Measurements from ENCODE around the gene CNOT6.

Gene CNOT6

DNA sequence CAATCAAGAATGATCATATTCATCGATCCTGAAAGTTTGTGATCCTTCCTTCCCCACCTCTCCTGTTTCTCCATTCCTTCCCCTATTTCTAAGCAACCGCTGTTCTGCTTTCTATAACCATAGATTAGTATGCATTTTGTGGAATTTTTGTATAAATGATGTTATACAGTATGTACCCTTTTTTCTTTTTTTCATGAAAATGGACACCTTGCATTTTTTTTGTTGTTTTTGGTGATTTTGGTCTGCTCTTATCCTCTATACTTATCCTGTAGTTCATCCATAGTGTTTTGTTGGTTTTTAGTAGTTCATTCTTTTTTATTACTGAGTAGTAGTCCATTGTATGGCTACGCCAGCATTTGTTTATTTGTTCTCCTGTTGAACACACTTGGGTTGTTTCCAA lies 51.1 kb downstream of the CNOT6 start:
- DNase-seq: no peak
- in situ Hi-C loops (cut with HindIII; ENCODE audit: low pct_ligation_motif_present, low pct_unique_long_range_greater_than_20kb, low sequenced_read_pairs): no loop called here

- in situ Hi-C loops (cut with HindIII; ENCODE audit: low pct_ligation_motif_present, low pct_unique_long_range_greater_than_20kb, low sequenced_read_pairs): no loop called here
- DNase-seq: no peak
These were observed 54.4 kb downstream of the CNOT6 start for GRCh38 chr5:180548563-180548962.

DNA sequence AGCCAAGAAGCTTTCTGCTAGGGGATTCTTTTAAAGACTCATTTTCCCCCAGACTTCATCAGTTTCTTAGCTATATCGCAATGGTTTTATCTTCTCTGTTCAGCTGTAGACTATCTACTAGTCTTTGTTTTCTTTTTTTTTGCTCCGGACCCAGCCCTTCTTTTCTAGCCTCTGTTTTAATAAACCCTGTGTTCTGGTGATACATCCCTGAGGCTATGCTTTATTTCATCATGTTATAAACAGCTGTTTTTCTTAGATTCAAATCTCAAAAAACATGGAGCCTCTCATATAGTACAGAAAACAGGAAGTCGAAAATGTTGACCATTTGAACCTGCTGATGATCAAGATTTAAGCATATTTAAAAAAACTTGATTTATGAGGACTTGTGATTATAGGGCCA lies 59.4 kb downstream of the CNOT6 start:
- in situ Hi-C loops (cut with HindIII; ENCODE audit: low pct_ligation_motif_present, low pct_unique_long_range_greater_than_20kb, low sequenced_read_pairs): no loop called here

GRCh38 chr5:180555168-180555921 lies 61.2 kb downstream of the CNOT6 start:
- no peak for DNase-seq
- in situ Hi-C loops (cut with HindIII; ENCODE audit: low pct_ligation_motif_present, low pct_unique_long_range_greater_than_20kb, low sequenced_read_pairs): no loop called here

More for the DNA sequence above, 59.4 kb downstream of the CNOT6 start:
- no peak for DNase-seq

DNA sequence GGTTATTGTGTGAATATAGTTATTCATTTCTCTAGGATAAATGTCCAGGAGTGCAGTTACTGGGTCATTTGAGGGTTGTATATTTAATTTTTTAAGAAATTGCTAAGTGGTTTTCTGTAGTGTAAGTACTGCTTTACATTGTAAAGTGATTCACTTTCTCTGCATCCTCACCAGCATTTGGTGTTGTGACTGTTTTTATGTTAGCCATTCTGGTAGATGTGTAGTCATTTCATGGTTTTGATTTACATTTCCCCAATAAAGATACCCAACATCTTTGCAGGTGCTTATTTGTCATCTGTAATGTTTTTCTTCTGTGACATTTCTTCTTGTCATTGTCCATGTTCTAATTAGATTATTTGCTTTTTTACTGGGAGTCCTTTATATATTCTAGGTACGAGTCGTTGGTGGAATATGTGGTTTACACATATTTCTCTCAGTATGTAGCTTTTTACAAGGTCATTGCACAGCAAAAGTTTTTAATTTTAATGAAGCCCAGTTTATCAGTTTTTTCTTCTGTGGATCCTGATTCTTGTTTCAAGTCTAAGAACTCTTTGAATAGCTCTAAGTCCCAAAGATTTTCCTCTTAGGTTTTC lies 63.1 kb downstream of the CNOT6 start:
- in situ Hi-C loops (cut with HindIII; ENCODE audit: low pct_ligation_motif_present, low pct_unique_long_range_greater_than_20kb, low sequenced_read_pairs): no loop called here
- DNase-seq: no peak

- no peak for DNase-seq
- in situ Hi-C loops (cut with HindIII; ENCODE audit: low pct_ligation_motif_present, low pct_unique_long_range_greater_than_20kb, low sequenced_read_pairs): no loop called here
These were observed 64.1 kb downstream of the CNOT6 start for GRCh38 chr5:180558232-180558631.

DNA sequence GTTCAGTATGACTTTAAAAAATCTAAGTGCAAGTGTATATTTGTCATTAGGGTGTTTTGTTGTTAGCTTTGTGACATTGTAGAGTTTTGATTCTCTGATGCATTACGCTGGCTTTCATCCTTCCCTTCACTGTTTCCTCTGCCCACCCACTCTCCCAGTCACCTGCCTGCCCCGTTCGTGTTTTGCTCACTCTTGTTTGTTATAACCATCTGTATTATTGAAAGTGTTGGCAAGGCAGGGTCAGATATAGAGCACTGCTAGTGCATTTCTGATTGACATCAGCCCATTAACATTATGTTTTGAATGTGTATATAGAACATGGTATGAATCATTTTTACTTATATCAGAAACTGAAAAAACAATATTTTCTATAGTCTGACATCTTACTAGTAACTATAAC lies 69.8 kb downstream of the CNOT6 start:
- in situ Hi-C loops (cut with HindIII; ENCODE audit: low pct_ligation_motif_present, low pct_unique_long_range_greater_than_20kb, low sequenced_read_pairs): no loop called here
- DNase-seq: no peak

DNA sequence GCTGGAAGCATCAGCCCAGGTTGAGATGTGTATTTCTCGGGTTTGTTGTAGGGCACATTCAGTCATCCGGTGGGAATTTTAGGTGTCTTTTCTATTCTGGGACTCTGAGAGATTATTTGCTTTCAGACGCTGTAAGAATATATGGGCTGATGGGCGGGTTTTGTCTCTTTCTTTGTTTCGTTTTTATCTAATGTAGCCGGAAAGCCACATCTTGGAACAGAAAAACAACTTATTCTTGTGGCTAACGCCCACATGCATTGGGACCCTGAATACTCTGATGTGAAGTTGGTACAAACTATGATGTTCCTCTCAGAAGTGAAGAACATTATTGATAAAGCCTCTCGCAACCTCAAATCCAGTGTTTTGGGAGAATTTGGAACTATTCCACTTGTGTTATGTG lies 74.7 kb downstream of the CNOT6 start:
- in situ Hi-C loops (cut with HindIII; ENCODE audit: low pct_ligation_motif_present, low pct_unique_long_range_greater_than_20kb, low sequenced_read_pairs): no loop called here
- no peak for DNase-seq

- in situ Hi-C loops (cut with HindIII; ENCODE audit: low pct_ligation_motif_present, low pct_unique_long_range_greater_than_20kb, low sequenced_read_pairs): no loop called here
- no peak for DNase-seq
These were observed 81.4 kb downstream of the CNOT6 start for GRCh38 chr5:180575571-180575970.

GRCh38 chr5:180580681-180581080 lies 86.5 kb downstream of the CNOT6 start:
- in situ Hi-C loops (cut with HindIII; ENCODE audit: low pct_ligation_motif_present, low pct_unique_long_range_greater_than_20kb, low sequenced_read_pairs): no loop called here
- no peak for DNase-seq

GRCh38 chr5:180583738-180584137 lies 89.6 kb downstream of the CNOT6 start:
- DNase-seq: no peak
- in situ Hi-C loops (cut with HindIII; ENCODE audit: low pct_ligation_motif_present, low pct_unique_long_range_greater_than_20kb, low sequenced_read_pairs): no loop called here

DNA sequence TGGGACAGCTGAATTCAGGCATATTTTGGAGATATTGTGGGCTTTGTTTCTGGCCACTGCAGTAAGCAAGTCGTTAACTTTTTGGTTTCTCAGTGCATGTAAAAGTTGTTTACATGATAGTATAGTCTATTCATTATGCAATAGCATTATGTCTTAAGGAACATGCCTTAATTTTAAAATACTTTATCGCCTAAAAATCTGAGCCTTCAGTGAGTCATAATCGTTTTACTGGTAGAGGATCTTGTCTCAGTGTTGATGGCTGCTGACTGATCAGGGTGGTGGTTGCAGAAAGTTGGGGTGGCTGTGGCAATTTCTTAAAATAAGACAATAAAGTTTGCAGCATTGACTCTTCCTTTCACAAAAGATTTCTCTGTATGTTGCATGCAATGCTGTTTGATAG lies 92.0 kb downstream of the CNOT6 start:
- no peak for DNase-seq
- in situ Hi-C loops (cut with HindIII; ENCODE audit: low pct_ligation_motif_present, low pct_unique_long_range_greater_than_20kb, low sequenced_read_pairs): no loop called here

DNA sequence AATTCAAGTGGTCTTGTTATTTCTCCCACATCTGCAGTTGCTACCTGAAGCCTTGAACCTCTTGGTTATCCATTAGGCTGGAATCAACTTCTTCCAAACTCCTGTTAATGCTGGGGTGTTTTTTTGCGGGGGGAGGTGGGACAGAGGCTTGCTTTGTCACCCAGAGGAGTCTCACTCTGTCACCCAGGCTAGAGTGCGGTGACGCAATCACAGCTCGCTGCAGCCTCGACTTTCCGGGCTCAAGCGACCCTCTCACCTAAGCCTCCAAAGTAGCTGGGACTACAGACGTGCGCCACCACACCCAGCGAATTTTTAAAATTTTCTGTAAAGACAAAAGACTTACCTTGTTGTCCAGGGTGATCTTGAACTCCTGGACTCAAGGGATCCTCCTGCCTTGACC lies 92.7 kb downstream of the CNOT6 start:
- in situ Hi-C loops (cut with HindIII; ENCODE audit: low pct_ligation_motif_present, low pct_unique_long_range_greater_than_20kb, low sequenced_read_pairs): no loop called here
- DNase-seq: no peak

GRCh38 chr5:180589771-180590542 lies 95.8 kb downstream of the CNOT6 start:
- in situ Hi-C loops (cut with HindIII; ENCODE audit: low pct_ligation_motif_present, low pct_unique_long_range_greater_than_20kb, low sequenced_read_pairs): no loop called here

DNA sequence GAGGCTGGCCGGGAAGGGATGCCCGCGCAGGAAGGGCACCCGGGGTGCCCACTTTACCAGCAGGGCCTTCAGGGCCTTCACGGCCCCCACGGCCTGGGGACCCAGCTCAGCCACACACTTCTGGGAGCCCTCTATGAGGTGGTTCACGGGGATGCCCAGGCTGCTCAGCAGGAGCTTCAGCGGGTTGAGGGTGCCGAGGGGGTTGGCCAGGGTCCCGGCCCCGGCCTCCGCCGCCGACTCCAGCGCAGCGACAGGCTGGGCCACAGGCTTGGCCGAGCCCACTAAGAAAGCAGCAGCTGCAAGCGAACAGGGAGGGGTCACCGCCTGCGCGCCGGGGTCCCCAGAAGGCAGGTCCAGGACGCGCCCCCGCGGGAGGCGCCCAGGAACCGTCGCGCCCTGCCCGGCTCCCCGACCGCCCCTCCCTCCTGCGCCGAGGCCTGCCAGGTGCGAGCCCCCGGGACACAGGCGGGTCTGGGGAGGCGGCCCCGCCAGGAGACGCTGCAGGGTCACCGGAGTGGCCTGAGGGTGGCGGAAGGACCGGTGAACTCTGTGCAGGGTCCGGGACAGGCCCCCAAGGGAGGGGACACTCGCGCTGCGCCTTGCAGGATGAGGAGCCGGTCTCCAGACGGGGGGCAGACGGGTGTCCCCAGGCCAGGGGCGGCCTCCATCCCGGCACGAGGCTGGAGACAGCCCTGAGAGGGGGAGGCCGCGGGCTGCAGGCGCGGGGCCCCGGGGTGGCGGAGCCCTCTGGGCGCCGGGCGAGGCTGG lies 96.5 kb downstream of the CNOT6 start:
- in situ Hi-C loops (cut with HindIII; ENCODE audit: low pct_ligation_motif_present, low pct_unique_long_range_greater_than_20kb, low sequenced_read_pairs): no loop called here
- no peak for DNase-seq

More at GRCh38 chr5:180589771-180590542, 95.8 kb downstream of the CNOT6 start:
- DNase-seq: no peak

- in situ Hi-C loops (cut with HindIII; ENCODE audit: low pct_ligation_motif_present, low pct_unique_long_range_greater_than_20kb, low sequenced_read_pairs): no loop called here
- no peak for DNase-seq
These were observed 97.2 kb downstream of the CNOT6 start, which contains the start of gene SCGB3A1 for GRCh38 chr5:180591311-180591887. SCGB3A1 (minus strand) TSS chr5:180591499; CDS start chr5:180591462, 37 bp downstream.

- in situ Hi-C loops (cut with HindIII; ENCODE audit: low pct_ligation_motif_present, low pct_unique_long_range_greater_than_20kb, low sequenced_read_pairs): no loop called here
- DNase-seq: no peak
These were observed 98.0 kb downstream of the CNOT6 start for GRCh38 chr5:180592176-180592575.

DNA sequence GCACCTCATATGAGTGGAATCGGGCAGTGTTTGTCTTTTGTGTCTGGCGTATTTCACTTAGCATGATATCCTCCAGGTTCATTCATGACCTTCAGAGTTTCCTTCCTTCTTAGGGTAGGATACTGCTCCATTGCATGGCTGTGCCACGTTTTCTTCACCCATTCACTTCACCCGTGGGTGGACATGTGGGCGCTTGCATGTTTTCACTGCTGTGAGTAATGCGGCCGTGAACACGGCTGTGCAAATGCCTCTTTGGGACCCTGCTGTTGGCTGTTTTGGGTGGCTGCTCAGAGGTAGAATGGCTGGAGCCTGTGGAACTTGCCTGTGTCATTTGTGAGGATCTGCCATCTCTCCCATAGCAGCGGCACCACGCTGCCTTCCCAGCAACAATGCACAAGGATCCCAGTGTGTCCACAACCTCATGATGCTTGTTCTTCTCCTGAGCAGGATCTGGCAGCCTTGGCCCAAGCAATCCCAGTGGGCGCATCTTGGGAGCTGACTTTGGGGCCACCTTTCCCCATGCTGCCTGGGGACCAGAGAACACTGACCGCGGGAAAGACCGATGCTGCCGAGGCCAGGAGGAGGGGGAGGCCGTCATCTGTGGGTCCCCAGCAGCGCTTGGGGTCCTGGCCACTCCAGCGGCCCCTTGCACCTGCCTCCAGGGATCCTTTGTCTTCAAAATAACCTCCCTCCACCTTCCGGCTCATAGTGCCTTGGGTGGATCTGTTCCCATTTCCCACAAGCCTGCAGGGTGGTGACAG lies 99.4 kb downstream of the CNOT6 start:
- in situ Hi-C loops (cut with HindIII; ENCODE audit: low pct_ligation_motif_present, low pct_unique_long_range_greater_than_20kb, low sequenced_read_pairs): no loop called here

More for the DNA sequence above, 99.4 kb downstream of the CNOT6 start:
- DNase-seq: no peak
